ENCODE data around the gene PPIL3. TPM values are rescaled to one million over a fixed set of nuclear protein-coding genes. Genes with fewer than 3 reads are reported as not detected.

PPIL3 gene
- total RNA-seq, 1 donor from 2014 or later, result 22.3 TPM

Other genes starting within 250 kb of the PPIL3 start
- gene BZW1, start 77.2 kb downstream of the PPIL3 start, total RNA-seq, result 268 TPM
- gene CLK1, start 24.4 kb downstream of the PPIL3 start, total RNA-seq, result 51.1 TPM
- gene NIF3L1, start 294 bp upstream of the PPIL3 start, total RNA-seq, result 23.2 TPM
- 21.8 TPM for gene ORC2, start 74.6 kb upstream of the PPIL3 start, total RNA-seq
- gene HYCC2, start 182.6 kb upstream of the PPIL3 start, total RNA-seq, result 16.7 TPM
- gene NDUFB3, start 182.9 kb upstream of the PPIL3 start, total RNA-seq, result 96.0 TPM
- 79.0 TPM for gene CFLAR, start 227.1 kb upstream of the PPIL3 start, total RNA-seq